CD14-positive monocyte (primary cell): Measurements from ENCODE around the gene NSMCE1. TPM values are rescaled to one million over a fixed set of nuclear protein-coding genes. Genes with fewer than 3 reads are reported as not detected.
A peak's percentile ranks its signal among the peaks of the same experiment; 100 is the strongest.
"Not testable (repeated sequence)": the region's sequence is repeated elsewhere in the genome, so short reads cannot be mapped to it uniquely, and the experiment has no call there.

Experiments used
- DNase-seq, 3 donors: peaks; one replicate each; pipeline ENCODE4 v3.0.0-alpha.2; 2011 to 2022
- H2AFZ ChIP-seq: 2 replicates; pipeline ENCODE4 v1.6.0; 2012; ENCODE audit warnings: mild to moderate bottlenecking, low read depth, low read length, inconsistent platforms; ENCODE audit not compliant: insufficient read depth, poor library complexity, severe bottlenecking
- H3K27ac ChIP-seq, 2 donors: 1 replicate in 1 of 2; 2 replicates in 1 of 2; pipeline ENCODE4 v1.5.1; 2012 to 2013; ENCODE audit warnings: low read length in 2 of 2, control low read depth in 1 of 2, inconsistent platforms in 1 of 2, low read depth in 1 of 2, mild to moderate bottlenecking in 1 of 2
- H3K27me3 ChIP-seq, 2 donors: one replicate each; pipeline versions ENCODE4 v1.6.0 to v1.6.1; 2011 to 2013; ENCODE audit warnings: low read length in 2 of 2; ENCODE audit not compliant: control insufficient read depth in 2 of 2, insufficient read depth in 2 of 2
- H3K36me3 ChIP-seq, 2 donors: replicated peaks in 1 of 2; 1 replicate in 1 of 2; 2 replicates in 1 of 2; pipeline versions ENCODE4 v1.5.1 to v1.6.1; 2012 to 2013; ENCODE audit warnings: low read length in 2 of 2, control low read depth in 1 of 2, inconsistent platforms in 1 of 2, mild to moderate bottlenecking in 1 of 2; ENCODE audit not compliant: insufficient read depth in 2 of 2, control insufficient read depth in 1 of 2
- H3K4me1 ChIP-seq, 2 donors: 1 replicate in 1 of 2; 2 replicates in 1 of 2; pipeline versions ENCODE4 v1.5.1 to v1.6.1; 2012 to 2013; ENCODE audit warnings: low read length in 2 of 2, control low read depth in 1 of 2, inconsistent platforms in 1 of 2, mild to moderate bottlenecking in 1 of 2, moderate library complexity in 1 of 2; ENCODE audit not compliant: insufficient read depth in 2 of 2, control insufficient read depth in 1 of 2
- H3K4me2 ChIP-seq: replicated peaks from 2 replicates; pipeline ENCODE3; 2012; ENCODE audit warnings: low read length, moderate library complexity, mild to moderate bottlenecking; ENCODE audit not compliant: poor library complexity, severe bottlenecking; ENCODE audit errors: extremely low read depth
- H3K4me3 ChIP-seq, 3 experiments: fragments of 200-600 bp in 1 of 3; sonication (generic) in 1 of 3; replicated peaks in 1 of 3; 1 replicate in 2 of 3; 2 replicates in 1 of 3; pipeline ENCODE4 v1.5.1; 2011 to 2013; ENCODE audit warnings: low read length in 3 of 3, mild to moderate bottlenecking in 3 of 3, control low read depth in 2 of 3, low read depth in 2 of 3, inconsistent platforms in 1 of 3, moderate library complexity in 1 of 3
- H3K79me2 ChIP-seq: 2 replicates; pipeline ENCODE4 v1.6.0; 2012; ENCODE audit warnings: mild to moderate bottlenecking, control low read depth, inconsistent platforms, low read length, moderate library complexity; ENCODE audit not compliant: insufficient read depth
- H3K9ac ChIP-seq: 2 replicates; pipeline ENCODE4 v1.6.0; 2017; ENCODE audit warnings: low read length, mild to moderate bottlenecking; ENCODE audit not compliant: insufficient read depth, poor library complexity, severe bottlenecking
- H3K9me3 ChIP-seq, 2 donors: replicated peaks in 1 of 2; 1 replicate in 1 of 2; 2 replicates in 1 of 2; pipeline versions ENCODE4 v1.5.1 to v1.6.1; 2012 to 2013; ENCODE audit warnings: low read length in 2 of 2, control low read depth in 1 of 2; ENCODE audit not compliant: control insufficient read depth in 1 of 2, insufficient read depth in 1 of 2
- H4K20me1 ChIP-seq: 2 replicates; pipeline ENCODE4 v1.6.0; 2012; ENCODE audit warnings: mild to moderate bottlenecking, low read length, control low read depth, moderate library complexity; ENCODE audit not compliant: insufficient read depth
- H3K27ac Mint-ChIP-seq, 7 donors: one replicate each; pipeline ENCODE4 v1.8.0; 2020; ENCODE audit warnings: mild to moderate bottlenecking in 7 of 7, mixed read lengths in 7 of 7, moderate library complexity in 6 of 7, inconsistent platforms in 2 of 7
- H3K27me3 Mint-ChIP-seq, 3 donors: one replicate each; pipeline ENCODE4 v1.8.0; 2021 to 2022; ENCODE audit warnings: low read depth in 3 of 3, mild to moderate bottlenecking in 3 of 3, mixed read lengths in 3 of 3, moderate library complexity in 3 of 3, inconsistent platforms in 1 of 3
- H3K36me3 Mint-ChIP-seq, 2 donors: one replicate each; pipeline ENCODE4 v1.8.0; 2020; ENCODE audit warnings: mixed read lengths in 2 of 2, inconsistent platforms in 1 of 2, mild to moderate bottlenecking in 1 of 2
- H3K4me1 Mint-ChIP-seq: one replicate; pipeline ENCODE4 v1.8.0; 2020; ENCODE audit warnings: mild to moderate bottlenecking, mixed read lengths
- H3K4me3 Mint-ChIP-seq, 2 donors: one replicate each; pipeline ENCODE4 v1.8.0; 2020; ENCODE audit warnings: mild to moderate bottlenecking in 2 of 2, mixed read lengths in 2 of 2, moderate library complexity in 1 of 2
- H3K9me3 Mint-ChIP-seq, 7 donors: one replicate each; pipeline ENCODE4 v1.8.0; 2020 to 2022; ENCODE audit warnings: mixed read lengths in 7 of 7, mild to moderate bottlenecking in 6 of 7, moderate library complexity in 6 of 7, inconsistent platforms in 2 of 7
- WGBS: methylation state at CpG from one replicate; pipeline ENCODE4 v1.1.5; 2013; ENCODE audit warnings: missing lambda C conversion rate; ENCODE audit not compliant: insufficient coverage; 5-methylcytosine and 5-hydroxymethylcytosine counted together
- intact Hi-C, 2 donors: fragments of 100-400 bp; cut with micrococcal nuclease; formaldehyde crosslinking; loops; one replicate each; pipeline versions ENCODE4 v1.15.0 to v1.15.1; 2023
- polyA plus RNA-seq, 3 donors: library from polyadenylated mRNA; depleted of rRNA in 1 of 3; unstranded in 2 of 3; stranded (reverse) in 1 of 3; fragments of 300-500 nt in 2 of 3; fragments of >200 nt in 1 of 3; fragmentation: Illumina TruSeq in 2 of 3; gene quantifications; 1 replicate in 2 of 3; 2 replicates in 1 of 3; pipeline ENCODE4 v1.2.3, GENCODE V29; 2012 to 2021
- TF ChIP-seq, protein P1 (sequence below): fragments of 200-600 bp; IDR thresholded peaks from one replicate; pipeline ENCODE4 v1.8.0; 2022; ENCODE audit warnings: antibody characterized with exemption, mild to moderate bottlenecking

Gene NSMCE1
- polyA plus RNA-seq, 3 donors: 19.6 to 85.2 (median 82.6) TPM

- DNase-seq: peak in 1 of 3 donors; percentile 29
- Mint-ChIP-seq H3K9me3 (peaks cover 0 to 2% (median 0%) of the 10 kb centered on the region in 7 donors), H3K4me1 (peaks cover 33% of the 10 kb centered on the region), H3K27me3 (peaks cover 0 to 4% (median 0%) of the 10 kb centered on the region in 3 donors), H3K36me3 (no peaks in the 10 kb centered on the region), H3K27ac (peak overlapping the region in 5 of 7 donors; percentile 21 to 76 (median 67)), H3K4me3 (peak overlapping the region in 1 of 2 donors; percentile 67)
- Histone ChIP-seq H3K79me2 (no peaks in the 10 kb centered on the region), H3K4me1 (peaks cover 21 to 23% of the 10 kb centered on the region in 2 donors), H3K9me3 (no peaks in the 10 kb centered on the region), H3K9ac (no peak overlapping the region), H2AFZ (no peak overlapping the region), H3K4me3 (peak overlapping the region in 1 of 3 experiments; percentile 39), H3K36me3 (no peaks in the 10 kb centered on the region), H3K4me2 (peak overlapping the region; percentile 46), H3K27me3 (no peaks in the 10 kb centered on the region), H4K20me1 (no peaks in the 10 kb centered on the region), H3K27ac (peak overlapping the region; percentile 18 to 61)
- intact Hi-C loops: no loop called here
- TF ChIP-seq, protein P1, sequence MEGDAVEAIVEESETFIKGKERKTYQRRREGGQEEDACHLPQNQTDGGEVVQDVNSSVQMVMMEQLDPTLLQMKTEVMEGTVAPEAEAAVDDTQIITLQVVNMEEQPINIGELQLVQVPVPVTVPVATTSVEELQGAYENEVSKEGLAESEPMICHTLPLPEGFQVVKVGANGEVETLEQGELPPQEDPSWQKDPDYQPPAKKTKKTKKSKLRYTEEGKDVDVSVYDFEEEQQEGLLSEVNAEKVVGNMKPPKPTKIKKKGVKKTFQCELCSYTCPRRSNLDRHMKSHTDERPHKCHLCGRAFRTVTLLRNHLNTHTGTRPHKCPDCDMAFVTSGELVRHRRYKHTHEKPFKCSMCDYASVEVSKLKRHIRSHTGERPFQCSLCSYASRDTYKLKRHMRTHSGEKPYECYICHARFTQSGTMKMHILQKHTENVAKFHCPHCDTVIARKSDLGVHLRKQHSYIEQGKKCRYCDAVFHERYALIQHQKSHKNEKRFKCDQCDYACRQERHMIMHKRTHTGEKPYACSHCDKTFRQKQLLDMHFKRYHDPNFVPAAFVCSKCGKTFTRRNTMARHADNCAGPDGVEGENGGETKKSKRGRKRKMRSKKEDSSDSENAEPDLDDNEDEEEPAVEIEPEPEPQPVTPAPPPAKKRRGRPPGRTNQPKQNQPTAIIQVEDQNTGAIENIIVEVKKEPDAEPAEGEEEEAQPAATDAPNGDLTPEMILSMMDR: no peak
- no CpG with 5 or more reads among the region's 1 CpG for WGBS
Measured at GRCh38 chr16:27275394-27275793, 6.8 kb upstream of the NSMCE1 start.

GRCh38 chr16:27274424-27274874 is 5.9 kb upstream of the NSMCE1 start:
- not testable (repeated sequence) for H3K27ac ChIP-seq, H3K36me3 ChIP-seq, H3K9ac ChIP-seq, H3K4me3 Mint-ChIP-seq, H3K27me3 ChIP-seq, H3K9me3 ChIP-seq, H3K9me3 Mint-ChIP-seq, H3K4me2 ChIP-seq, H3K27me3 Mint-ChIP-seq, DNase-seq, H3K79me2 ChIP-seq, H2AFZ ChIP-seq, H3K4me3 ChIP-seq, H3K36me3 Mint-ChIP-seq, H4K20me1 ChIP-seq
- intact Hi-C loops: loop anchor here in 1 of 2 donors (5.0 kb wide), 1 partner anchor 38 kb away; the partner anchor contains the start of gene IL4R
- 87% methylated on average over 4 of the region's 7 CpGs for WGBS
- Mint-ChIP-seq H3K27ac (peak overlapping the region in 1 of 7 donors; percentile 51), H3K4me1 (peaks cover 33% of the 10 kb centered on the region)
- peaks cover 21 to 24% of the 10 kb centered on the region in 2 donors for H3K4me1 ChIP-seq
